GM19023 (cell line): ENCODE results near the gene POLR2F.

Experiments
- ATAC-seq: cut with Tn5 transposase; IDR thresholded peaks from one replicate; pipeline ENCODE4 v1.9.1; 2021; ENCODE audit warnings: mild to moderate bottlenecking, moderate library complexity; ENCODE audit not compliant: unreplicated experiment

POLR2F gene

DNA sequence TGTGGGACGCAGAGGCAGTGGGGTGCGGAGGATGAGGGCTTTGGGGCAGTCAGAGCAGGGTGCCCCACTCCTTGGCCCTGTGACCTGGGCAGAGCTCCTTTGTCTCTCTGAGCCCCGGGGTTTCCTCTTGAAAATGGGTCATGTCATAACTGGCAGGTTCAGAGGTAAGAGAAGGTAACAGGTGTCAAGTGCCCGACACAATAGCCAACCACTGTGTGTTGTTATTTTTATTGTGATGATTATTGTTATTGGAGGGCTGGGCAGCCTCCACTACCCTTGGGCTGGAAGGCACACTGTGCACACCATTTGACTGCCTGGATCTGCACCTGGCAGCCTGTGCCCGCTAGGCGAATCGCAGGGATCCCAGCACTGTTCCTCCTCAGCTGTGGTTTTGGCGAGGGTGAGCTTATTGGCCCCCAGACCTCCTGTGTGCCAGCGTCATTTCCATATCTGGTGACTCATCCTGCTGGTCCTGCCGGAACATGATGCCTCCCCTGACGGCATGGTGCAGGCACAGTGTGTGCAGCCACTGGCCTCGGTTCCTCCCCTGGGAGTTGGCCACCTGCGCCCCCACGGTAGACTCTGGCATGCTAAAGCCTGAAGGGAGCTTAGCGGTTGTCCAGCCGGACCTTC lies 46.3 kb downstream of the POLR2F start:
- ATAC-seq, result no peak

DNA sequence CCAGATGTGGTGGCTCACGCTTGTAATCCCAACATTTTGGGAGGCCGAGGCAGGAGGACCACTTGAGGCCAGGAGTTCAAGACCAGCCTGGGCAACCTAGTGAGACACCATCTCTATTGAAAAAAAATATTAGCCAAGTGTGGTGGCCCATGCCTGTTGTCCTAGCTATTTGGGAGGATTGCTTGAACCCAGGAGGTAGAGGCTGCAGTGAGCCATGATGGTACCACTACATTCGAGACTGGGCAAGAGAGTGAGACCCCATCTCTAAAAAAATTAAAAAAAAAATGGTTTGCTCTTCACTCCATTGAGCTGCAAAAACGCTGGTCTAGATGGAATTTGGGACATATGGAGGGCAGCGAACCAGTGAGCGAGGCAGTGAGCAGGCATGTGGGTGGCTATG lies 52.4 kb downstream of the POLR2F start:
- ATAC-seq, result no peak

DNA sequence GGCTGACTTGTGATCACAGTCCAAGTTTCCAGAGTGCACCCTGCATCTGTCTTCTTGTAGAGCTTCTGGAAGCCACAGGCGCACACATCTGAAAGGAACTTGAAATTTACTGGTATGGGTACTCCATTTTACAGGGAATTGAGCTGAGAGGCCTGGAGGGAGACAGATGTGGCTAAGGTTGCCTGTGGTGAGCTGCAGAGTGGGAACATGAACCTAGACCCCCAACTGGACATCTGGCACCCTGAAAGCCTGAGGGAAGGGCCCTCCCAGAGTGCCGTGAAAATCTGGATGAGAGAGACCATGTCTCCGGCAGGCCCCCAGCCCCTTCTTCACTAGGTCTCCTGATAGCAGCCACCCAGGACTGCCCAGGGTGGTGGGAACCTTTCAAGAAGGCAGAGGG lies 53.4 kb downstream of the POLR2F start:
- no peak for ATAC-seq

DNA sequence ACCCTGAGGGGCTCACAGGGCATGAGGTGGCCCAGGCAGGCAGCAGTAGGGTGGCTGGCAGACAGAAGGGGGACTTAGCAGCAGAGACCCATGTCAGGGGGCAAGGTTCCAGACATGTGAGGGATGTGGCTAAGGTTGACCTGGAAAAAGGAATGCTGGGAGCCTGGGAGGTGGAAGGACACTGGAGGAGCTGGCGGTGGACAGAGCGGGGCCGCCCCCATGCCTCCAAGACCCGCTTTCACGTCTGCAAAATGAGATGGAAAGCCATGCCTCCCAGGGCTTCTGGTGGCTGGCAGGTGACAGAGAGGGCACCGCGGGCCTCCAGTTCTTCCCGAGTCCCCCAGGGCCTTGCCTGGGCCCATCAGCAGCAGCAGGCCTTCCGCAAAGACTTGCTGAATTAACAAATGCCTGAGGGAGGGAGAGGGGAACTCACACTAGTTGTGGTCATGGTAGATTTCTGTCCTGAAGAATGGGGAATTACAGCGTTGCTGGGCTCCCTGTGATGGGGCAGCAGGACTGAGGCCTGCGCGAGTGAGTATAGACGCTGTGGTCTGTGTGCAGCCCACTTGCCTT lies 53.9 kb downstream of the POLR2F start:
- ATAC-seq, result no peak

DNA sequence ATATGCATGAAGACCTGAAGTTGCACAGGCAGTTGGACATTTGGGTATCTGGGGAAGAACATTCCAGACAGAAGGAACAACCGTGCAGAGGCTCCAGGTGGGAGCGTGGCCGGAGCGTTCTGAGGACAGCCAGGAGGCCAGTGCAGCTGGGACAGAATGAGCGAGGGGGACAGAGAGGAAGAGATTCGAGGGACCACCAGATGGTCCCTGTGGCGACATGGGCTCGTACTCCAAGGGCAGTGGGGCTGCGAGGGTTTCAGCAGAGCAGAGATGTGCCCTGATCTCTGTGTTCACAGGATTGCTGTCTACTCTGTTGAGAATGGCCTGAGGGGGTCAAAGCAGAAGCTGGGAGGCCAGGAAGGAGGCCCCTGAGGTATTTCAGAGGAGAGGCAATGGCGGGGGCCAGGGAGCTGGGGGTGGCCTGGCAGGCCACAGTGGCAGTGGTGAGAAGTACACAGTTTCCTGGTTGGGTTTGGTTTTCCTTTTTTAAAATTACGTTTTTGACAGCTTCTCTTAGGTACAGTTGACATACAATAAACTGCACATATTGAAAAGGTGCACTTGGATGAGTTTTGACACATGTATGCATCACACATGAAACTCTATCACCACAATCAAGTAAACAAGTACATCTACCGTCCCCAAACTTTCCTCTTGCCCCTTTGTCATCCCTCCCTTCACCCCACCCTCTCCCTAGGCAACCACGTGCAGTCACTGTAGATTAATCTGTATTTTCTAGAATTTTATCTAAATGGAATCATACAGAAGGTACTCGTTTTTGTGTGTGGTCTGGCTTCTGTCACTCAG lies 55.7 kb downstream of the POLR2F start:
- no peak for ATAC-seq

DNA sequence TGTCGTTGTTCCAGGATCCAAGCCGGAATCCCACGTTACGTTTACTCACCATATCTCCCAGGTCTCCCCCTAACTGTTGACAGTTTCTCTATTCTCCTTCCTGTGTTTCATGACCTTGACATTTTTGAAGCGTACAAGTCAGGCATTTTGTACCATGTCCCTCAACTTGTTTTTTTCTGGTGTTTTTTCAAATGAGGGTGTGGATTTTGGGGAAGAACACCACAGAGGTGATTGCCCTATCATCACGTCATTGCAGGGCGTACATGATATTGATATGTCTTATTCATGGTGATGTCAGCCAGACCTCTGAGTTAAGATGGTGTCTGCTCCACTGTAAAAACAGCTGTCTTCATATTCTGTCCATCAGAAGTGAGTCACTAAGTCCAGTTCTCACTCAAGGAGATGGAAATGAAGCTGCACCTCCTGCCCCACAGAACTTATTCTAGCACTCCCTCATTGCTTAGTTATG lies 59.1 kb downstream of the POLR2F start:
- ATAC-seq, result no peak

DNA sequence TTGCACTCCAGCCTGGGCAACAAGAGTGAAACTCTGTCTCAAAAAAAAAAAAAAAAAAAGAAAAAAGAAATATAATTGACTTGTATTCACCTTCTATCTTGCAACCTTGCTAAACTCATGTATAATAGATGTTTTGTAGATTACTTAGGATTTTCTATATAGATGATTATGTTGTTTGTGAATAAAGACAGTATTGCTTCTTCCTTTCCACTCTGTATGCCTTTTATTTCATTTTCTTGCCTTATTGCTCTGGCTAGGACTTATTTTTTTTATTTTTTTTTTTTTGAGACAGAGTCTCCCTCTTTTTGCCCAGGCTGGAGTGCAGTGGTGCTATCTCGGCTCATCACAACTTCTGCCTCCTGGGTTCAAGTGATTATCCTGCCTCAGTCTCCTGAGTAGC lies 60.6 kb downstream of the POLR2F start:
- no peak for ATAC-seq

DNA sequence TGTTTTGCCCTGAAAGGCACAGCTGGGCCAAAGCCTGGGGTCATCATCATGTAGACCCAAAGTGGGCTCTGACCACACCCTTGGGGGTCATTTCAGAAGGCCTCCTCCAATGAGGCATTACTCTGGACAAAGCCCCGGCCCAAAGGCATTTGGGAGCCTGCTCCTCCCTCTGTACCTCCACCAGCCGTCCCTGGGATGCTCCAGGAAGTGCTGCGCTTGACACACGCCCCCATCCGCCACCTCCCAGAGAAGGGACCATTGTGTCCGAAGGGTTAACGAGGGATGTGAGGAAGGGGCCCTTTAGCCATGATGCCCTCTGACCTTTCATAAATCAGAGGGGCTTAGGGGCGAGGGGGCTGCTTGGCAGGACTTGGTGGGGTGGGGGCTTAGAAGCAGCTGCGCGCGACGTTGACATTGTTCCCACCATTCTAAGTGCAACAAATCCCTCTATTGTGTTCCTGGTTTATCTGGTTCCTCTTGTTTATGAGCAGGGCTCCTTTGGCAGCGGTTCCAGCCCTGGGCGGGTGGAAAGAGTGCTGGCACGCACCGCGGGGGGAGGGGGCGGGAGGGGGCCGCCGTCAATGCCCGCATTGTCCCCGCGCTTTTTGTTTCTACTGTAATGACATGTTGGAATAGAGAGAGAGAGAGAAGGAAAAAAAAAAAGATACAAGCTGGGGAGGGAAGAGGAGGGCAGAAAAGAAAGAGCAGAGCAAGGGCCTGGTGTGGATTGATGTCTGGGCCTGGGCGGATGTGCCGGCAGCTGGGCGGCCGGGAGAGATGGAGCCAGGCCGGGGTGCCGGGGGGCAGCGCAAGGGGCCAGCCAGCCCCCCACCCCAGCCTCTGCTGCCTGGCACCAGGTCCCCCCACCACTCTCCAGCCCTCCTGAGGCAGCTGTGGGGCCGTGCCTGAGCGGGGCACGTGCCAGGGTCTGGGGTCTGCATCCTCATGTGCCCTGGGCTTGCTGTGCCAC lies 63.0 kb downstream of the POLR2F start:
- no peak for ATAC-seq

DNA sequence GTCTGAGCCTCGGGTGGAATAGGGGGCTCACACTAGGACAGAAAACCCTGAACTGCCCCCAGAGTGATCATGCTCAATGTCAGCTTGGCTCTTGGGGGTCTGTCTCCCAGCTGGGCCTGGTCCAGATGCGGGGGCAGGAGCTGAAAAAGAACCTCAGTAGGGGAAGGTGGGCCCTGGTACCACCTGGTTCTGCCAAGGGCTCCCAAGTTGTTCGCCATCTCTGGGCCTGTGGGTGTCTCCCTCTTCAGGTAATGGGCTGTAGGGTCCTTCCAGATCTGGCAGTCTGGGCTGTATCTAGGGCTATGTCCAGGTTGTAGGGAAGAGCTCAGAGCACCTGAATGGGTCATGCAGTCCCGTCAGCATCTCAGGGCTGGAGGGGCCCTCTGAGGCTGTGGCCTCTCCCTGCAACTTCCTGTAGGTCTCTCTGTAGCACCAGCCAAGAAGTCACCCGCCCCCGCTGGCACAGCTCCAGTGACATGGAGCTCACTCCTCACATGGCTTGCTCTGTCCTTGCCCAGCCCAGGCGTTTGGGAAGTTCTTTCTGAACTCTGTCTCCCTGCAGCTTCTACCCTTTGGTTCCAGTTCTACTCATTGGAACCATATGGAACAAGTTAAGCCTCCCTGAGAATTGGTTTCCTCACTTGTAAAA lies 63.9 kb downstream of the POLR2F start:
- ATAC-seq, result no peak

DNA sequence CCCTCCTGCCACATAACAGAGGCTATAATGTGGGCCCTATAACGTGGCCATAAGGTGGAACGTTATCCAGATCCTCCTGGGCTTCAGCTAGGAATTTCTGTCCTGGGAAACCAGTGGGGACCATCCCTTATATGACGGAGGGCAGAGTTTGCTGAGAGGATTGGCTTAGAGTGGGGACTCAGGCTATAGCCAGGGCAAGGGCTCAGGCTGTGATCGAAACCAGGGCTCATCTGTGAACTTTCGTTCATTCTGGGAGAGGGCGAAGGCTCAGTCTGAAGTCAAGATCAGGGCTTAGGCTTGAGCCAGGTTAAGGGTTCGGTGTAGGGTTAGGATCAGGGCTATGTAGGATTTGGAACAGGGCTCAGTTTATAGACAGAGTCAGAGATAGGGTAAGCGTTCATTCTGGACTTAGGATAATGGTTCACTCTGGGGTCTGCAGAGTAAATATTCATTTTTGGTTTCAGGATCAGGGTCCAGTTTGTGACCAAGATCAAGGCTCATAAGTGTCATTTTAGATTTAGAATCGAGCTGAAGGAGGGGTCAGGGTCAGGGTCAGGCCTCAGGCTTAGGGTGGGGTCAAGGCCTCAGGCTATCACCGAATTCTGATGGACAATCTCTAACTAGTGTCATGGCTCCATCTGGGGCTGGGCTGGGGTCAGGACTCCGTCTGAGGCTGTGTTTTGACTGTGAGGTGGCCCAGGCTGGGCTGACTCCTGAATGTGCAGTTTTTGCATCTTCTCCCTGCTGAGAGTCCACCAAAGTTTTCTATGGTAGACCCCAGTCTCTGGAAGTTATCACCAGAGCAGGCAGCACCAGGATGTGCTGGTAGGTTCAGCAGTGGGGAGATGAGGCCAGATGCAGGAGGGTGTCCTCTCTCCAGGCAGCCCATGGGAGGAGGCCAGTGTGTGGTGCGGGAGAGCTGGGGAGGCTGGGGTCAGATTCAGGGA lies 64.7 kb downstream of the POLR2F start:
- ATAC-seq, result no peak
